ENCODE results near the gene B9D1.

The B9D1 gene

DNA sequence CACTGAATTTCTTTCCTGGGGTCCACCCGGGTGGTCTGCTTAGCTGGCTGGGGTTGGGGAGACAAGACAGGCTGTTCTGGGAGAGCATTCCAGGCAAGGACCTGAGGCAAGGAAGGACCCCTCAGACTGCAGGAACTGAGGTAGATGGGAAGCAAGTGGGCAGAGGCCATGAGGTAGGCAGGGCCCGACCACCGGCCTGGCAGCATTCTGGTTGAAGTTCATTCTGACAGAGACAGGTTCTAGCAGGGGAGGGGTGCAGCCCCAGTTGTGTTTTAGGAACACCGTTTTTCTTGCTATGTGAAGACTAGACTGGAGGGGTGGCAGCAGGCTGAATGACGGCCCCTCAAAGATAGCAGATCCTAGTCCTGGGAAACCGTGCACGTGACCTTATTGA, 17.5 kb downstream of the B9D1 start:
- no peak for DNase-seq (ENCODE audit: low read depth, low spot score)
- ChIA-PET CTCF (interaction anchor here (2.3 kb wide), 1 partner anchor 10 kb away, joined by 8 read pairs; no protein-coding TSS in a partner anchor), POLR2A (no interaction called here)
- H3K4me3 ChIP-seq (ENCODE audit: low read depth, low read length), result no peak overlapping the region
- TF ChIP-seq, protein P1, sequence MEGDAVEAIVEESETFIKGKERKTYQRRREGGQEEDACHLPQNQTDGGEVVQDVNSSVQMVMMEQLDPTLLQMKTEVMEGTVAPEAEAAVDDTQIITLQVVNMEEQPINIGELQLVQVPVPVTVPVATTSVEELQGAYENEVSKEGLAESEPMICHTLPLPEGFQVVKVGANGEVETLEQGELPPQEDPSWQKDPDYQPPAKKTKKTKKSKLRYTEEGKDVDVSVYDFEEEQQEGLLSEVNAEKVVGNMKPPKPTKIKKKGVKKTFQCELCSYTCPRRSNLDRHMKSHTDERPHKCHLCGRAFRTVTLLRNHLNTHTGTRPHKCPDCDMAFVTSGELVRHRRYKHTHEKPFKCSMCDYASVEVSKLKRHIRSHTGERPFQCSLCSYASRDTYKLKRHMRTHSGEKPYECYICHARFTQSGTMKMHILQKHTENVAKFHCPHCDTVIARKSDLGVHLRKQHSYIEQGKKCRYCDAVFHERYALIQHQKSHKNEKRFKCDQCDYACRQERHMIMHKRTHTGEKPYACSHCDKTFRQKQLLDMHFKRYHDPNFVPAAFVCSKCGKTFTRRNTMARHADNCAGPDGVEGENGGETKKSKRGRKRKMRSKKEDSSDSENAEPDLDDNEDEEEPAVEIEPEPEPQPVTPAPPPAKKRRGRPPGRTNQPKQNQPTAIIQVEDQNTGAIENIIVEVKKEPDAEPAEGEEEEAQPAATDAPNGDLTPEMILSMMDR (IDR thresholded peaks at IDR 0.05; ENCODE audit: insufficient read depth, low read length, missing control alignments), result no peak

DNA sequence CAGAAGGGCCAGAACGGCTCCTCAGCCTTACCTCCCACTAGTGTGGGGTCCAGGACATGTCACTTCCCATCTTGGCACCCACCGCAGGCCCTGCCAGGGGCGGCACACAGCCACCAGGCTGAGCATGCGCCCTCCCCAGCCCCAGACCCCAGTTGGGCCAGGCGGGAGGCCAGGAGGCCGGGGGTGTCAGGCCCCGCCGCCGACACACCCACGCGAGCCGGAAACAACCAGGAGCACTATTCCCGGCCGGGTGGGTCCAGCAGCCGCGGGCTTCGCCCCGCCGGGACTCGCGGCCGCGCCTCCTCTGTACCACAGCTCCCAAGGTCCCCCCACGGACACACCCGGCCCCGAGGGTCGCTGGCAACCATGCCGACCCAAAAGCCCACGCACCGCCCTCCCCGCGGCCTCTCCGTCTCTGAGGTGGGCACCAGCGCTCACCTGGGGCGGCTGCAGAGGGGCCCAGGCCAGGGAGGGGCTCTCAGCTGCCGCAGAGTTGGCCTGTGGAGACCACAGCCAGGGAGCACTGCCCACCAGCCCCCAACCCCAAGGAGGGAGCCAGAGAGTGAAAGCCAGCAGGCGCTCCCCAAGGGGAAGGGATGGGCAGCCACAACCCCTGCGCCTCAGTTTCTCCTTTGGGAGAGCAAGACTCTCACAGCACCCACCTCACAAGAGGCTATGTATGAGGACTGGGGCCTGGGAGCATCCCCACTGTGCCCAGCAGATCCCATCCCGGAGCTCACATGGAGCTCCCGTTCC, 18.0 kb downstream of the B9D1 start:
- DNase-seq (ENCODE audit: low read depth, low spot score), result no peak
- ChIA-PET POLR2A (no interaction called here), CTCF (interaction anchor here (2.3 kb wide), 1 partner anchor 10 kb away, joined by 8 read pairs; no protein-coding TSS in a partner anchor)
- no peak overlapping the region for H3K4me3 ChIP-seq (ENCODE audit: low read depth, low read length)
- TF ChIP-seq, protein P1 (IDR thresholded peaks at IDR 0.05; ENCODE audit: insufficient read depth, low read length, missing control alignments), result no peak

DNA sequence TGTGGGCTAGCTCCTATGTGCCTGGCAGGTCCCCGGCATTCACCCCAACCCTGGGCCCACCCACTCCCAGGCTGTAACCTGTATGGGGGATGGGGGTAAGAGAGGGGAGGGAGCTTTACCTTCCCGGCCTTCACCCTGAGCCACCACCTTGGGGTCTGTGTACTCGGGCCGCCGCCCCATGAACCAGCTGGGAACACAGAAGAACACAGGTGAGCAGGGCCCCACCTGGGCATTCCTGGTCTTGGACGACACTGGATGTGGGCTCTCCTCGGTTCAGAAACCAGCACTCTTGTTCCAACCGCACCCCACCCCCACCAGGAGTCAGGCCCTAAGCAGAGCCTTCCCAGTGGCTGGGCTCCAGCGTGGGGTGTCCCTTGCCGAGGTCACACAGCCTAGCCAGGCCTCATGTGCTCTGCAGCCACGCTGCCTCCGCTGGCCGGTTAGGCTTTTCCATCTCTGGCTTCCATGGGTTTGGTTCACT, 18.8 kb downstream of the B9D1 start:
- TF ChIP-seq, protein P1 (IDR thresholded peaks at IDR 0.05; ENCODE audit: insufficient read depth, low read length, missing control alignments), result no peak
- POLR2A ChIA-PET, result no interaction called here
- DNase-seq (ENCODE audit: low read depth, low spot score), result no peak
- CTCF ChIA-PET, result interaction anchor here (0.8 to 1.1 kb wide), 2 partner anchors 103 to 112 kb away, joined by 3 to 4 read pairs; no protein-coding TSS in a partner anchor
- no peak overlapping the region for H3K4me3 ChIP-seq (ENCODE audit: low read depth, low read length)

DNA sequence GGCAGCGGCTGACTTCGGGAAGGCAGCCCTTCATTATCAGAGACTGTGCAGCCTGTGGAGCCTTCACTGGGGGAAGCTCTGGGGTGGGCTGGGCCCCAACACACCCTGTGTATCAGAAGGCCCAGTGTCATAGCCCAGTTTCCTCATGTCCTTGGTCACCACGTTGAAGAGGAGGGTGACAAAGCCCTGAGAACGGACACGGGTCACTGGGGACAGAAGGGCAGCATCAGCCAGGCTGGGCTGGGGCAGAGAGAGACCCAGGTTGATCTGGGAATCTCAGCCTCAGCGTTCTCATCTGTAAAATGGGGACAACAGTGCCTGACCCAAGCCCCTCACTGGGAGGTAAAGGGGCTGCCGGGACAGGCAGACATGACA, 19.3 kb downstream of the B9D1 start:
- no peak for DNase-seq (ENCODE audit: low read depth, low spot score)
- CTCF ChIA-PET, result interaction anchor here (0.8 to 1.1 kb wide), 3 partner anchors 10 to 113 kb away, joined by 3 to 4 read pairs (median 3); no protein-coding TSS in a partner anchor
- TF ChIP-seq, protein P1 (IDR thresholded peaks at IDR 0.05; ENCODE audit: insufficient read depth, low read length, missing control alignments), result no peak
- POLR2A ChIA-PET, result no interaction called here
- no peak overlapping the region for H3K4me3 ChIP-seq (ENCODE audit: low read depth, low read length)

DNA sequence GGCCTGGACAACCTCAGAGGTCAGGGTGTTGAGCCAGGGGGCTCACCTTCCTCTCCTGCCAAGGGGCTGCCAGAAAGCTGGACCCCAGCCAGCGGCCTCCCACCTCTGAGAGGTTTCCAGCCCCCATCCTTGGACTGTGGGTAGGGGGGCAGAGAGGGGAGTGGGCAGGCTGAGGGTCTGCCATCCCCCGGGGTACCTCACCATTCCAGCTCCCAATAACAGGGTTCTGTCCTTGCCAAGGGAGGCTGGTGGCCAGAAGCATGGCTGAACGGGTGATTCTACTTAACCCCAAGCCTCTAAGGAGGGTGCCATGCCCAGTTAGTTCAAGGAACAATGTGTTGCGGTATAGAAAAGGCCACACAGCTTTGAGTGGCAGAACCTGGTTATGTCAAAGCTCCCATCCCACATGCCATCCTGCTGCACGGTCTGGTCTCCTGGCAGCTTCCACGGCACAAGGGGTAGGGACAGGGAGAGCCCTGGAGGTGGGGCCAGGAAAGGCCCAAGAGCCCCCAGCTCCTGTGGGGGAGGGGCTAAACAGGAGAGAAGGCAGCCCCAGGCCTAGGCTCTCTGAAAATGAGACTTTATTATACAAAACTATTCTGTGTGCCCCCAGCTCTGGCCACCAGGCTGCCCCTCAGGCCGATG, 19.8 kb downstream of the B9D1 start:
- DNase-seq (ENCODE audit: low read depth, low spot score), result no peak
- TF ChIP-seq, protein P1 (IDR thresholded peaks at IDR 0.05; ENCODE audit: insufficient read depth, low read length, missing control alignments), result no peak
- CTCF ChIA-PET, result interaction anchor here (0.8 to 1.1 kb wide), 4 partner anchors 10 to 113 kb away, joined by 3 to 4 read pairs (median 4); no protein-coding TSS in a partner anchor
- POLR2A ChIA-PET, result no interaction called here
- H3K4me3 ChIP-seq (ENCODE audit: low read depth, low read length), result no peak overlapping the region
